Measurements from ENCODE around the gene SIM2.

SIM2 gene

DNA sequence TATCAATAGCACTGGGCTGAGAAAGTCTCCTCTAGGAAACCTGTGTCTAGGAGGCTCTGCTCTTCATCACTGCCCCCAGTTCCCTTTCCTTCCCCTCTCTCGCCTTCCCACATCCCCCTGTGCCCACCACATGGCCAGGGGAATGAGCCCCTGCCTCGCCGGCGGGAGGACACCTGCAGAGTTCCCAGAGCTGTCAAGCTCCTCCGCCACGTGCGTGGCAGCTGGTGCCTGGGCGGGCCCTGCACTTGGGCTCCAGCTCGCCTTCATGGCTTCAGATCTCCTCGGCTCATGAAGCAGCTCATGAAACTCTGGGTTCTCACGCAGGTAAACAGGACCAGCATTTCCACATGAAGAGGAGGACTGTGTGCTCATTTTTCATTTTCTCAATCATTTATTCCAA, 62.8 kb downstream of the SIM2 start:
- no peak for DNase-seq (ENCODE audit: low read depth in 3 of 3)

DNA sequence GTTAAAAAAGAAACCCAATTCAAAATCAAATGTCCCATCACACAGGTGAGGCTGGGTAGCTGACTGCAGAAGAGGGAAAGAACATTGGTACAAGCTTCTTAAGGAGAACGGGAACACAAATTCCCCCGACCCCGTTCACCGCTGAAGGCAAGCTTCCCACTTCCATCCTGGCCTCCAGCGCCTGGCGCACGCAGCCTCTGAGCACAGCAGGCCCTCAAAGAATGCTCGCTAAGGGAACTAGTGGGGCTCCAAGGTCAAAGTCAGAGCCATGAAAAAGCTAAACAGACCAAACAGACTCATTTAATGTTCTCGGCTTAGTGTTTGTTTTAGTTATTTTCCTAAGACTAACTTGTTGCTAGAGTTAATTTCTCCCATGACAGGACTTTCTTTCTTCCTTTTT, 63.7 kb downstream of the SIM2 start:
- no peak for DNase-seq (ENCODE audit: low read depth in 3 of 3)

DNA sequence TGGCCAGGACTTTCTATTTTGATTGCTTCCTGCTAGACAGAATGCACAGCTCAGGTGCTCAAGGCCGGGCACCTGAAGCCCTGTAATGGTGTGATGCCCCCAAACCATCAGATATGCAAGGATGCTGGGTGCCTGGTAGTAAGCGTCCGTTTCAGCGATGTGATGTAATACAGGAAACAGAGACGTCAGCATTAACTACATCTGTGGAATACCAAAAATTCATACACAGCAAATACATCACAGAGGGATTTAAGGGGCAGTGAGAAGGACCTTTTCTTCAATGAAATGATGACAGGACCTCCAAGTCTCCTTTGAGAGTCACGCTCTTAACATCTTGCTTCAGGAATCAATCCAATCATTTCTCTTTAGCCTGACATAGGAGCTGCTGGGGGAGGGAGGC, 64.4 kb downstream of the SIM2 start:
- no peak for DNase-seq (ENCODE audit: low read depth in 3 of 3)

DNA sequence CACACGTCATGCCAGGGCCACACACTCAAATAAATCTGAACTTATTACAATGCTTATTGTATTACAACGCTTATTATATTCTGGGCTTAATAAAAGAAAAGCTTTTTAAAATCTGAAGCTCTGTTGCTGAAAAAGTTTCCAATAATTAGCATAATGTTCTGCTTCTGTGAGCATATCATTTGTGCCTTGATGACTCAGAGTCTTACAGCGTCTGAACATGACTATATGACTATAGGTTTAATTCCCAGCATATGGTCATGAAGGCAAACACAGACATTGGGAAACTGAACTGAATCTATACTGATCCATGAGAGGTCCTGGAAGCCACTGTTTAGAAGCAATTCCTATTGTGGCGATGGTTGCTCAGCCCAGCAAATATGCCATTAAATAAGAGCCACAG, 66.3 kb downstream of the SIM2 start:
- DNase-seq (ENCODE audit: low read depth in 3 of 3) = no peak

DNA sequence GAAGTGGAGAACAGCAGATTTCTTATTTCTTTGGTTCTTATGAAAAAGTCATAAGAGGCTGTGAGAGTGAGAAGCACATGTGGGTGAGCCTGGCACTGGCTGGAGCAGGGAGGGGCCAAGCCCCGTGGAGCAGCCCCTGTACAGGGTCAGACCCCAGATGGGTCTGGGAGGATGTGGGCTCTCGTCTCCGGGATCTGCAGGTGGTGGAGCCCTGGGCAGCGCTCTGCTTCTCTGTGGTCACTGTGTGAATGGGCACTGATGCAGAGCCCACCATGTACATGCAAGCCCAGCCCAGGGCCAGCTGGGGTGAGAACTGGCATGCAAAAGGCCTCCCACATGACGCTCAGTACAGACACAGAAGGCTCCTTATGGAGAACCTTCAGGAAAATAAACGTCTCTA, 67.6 kb downstream of the SIM2 start:
- no peak for DNase-seq (ENCODE audit: low read depth in 3 of 3)

DNA sequence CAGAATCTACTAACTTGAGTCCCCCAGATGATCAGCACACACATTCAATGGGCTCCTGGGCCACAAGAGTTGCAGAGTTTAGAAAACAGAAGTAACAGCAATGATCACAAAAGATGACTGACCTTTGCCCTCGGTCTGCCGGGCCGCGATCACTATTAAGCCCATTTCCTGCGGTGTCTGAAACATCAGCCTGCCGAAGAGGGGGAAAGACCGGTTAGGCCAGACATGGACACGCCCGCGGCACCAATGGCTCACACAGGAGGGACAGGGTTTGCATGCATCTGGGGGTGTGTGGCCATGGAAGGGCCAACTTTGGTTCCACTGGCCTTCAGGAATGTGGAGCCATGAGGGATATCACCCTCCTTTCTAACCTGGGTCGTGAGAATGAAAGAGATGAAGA, 68.2 kb downstream of the SIM2 start:
- no peak for DNase-seq (ENCODE audit: low read depth in 3 of 3)

DNA sequence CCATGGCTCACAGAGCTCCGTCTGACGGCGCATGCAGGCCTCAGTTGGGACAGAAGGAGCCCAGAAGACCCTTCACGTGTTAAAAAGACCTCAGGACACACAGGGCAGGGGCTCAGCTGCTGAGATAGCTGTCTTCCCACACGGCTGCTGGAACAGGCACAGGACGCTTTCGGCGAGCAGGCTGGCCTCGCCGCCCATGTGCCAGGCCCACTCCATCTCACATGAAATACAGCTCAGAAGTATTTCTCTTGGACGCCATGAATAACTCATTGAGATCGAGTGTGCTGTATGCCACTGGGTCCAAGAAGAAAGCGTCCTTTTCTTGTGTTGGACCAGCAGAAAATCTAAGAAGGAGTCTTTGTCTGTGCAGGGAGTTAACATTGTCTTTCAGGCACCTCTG, 69.6 kb downstream of the SIM2 start:
- no peak for DNase-seq (ENCODE audit: low read depth in 3 of 3)

DNA sequence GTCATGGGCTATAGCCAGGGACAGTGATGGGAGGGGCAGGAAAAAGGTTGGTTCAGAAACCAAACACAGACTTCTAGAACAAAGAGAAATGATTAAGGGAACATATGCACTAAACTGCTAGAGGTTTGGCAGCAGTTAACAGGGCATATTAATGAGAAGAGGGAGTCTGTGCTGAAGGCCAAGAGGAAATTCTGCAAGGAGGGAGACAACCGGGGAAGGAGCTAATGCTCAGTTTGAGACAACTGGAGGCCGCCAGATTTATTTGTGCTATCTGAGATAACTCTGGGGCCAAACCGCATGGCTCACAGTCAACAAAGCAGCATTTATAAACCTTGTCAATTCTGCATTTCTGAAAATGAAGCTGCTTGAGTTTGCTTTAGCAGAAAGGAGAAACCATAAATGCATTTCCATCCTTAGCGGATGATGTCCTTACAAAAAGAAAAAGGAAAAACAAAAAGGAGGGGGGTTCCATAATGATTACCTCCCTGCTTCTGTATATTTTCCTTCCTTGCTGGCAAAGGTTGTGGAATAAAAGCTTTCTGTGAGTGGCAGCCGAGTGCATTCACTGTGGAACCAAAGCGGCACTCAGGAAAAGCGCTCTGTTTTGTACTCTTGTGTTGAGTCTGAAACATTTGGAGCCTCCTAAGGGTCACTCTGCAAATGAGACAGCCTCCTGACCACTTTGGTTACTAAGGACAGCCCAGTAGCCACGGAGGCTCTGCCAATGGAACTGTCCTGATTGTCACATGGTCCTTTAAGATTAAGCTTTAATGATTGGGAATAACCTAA, 70.3 kb downstream of the SIM2 start:
- DNase-seq (ENCODE audit: low read depth in 3 of 3) = no peak

DNA sequence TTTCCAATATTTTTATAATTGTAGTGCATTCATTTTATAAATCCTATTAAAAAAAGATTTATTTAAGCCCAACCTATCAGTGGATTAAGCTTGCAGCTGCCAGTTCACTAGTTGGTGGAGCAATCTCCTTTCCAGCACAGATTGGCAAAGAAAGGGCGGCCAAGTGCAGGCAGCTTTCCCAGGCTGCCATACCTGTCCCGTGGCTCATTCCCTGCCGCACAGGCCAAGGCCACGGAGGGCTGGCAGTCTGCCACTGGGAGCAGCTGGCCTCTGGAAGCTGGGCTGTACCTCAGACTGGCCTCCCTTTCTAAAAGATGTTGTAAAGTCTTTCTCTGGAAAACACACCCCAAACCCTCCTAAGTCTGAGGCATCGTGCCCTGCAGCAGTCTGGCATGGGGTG, 74.2 kb downstream of the SIM2 start:
- no peak for DNase-seq (ENCODE audit: low read depth in 3 of 3)

DNA sequence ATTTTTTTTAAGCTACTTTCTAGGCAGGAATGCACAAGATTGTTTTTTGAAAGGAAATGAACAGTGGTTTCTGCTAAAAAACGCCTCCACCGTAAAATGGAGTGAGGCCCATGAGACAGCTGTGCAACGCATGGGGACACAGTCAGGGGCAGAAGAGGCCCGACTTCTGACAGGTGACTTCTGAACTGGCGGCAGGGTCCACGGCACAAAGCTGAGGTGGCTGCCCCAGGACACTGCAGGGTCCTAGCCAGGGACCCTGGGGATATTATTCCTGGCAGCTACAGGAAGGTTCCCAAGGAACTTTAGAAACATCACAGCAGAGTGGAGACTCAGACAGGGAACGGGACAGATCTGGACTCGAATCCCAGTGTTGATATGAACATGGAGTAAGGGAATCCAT, 75.1 kb downstream of the SIM2 start:
- no peak for DNase-seq (ENCODE audit: low read depth in 3 of 3)

DNA sequence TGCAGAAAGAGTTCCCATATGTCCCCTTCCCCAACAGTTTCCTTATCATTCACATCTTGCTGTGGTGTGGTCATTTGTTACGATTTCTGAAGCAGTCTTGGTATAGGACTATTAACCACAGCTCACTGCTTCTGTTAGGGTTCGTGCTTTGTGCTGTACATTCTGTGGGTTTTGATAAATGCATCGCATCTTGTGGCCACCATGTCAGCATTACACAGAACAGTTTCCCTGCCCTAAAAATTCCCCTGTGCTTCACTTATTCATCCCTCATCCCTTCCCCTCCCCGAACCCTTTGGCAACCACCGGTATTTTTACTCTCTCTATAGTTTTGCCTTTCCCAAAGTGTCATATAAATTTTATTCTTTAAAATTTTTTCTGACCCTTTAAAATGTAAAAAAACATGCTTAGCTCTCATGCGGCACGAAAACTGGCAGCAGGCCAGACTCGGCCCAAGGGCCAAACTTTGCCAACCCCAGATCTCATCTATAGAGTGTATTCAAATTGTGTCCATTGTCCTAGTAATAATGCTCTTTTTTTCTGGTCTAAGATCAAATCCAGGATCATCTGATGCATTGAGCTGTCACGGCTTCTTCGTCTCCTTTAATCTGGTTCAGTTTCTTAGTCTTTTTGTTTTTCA, 78.2 kb downstream of the SIM2 start:
- DNase-seq (ENCODE audit: low read depth in 3 of 3) = no peak

DNA sequence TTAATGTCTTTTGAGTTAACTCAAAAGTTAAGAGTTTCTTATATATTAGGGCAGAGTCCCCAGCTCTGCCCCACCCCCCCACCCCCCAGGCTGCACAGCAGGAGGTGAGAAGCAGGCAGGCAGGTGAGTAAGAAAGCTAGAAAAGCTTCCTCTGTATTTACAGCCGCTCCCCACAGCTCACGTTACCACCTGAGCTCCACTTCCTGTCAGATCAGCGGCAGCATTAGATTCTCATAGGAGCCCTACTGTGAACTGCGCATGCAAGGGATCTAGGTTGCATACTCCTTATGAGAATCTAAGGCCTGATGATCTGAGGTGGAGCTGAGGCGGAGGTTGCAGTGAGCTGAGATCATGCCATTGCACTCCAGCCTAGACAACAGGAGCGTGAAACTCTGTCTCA, 81.9 kb downstream of the SIM2 start:
- DNase-seq (ENCODE audit: low read depth in 3 of 3) = no peak

DNA sequence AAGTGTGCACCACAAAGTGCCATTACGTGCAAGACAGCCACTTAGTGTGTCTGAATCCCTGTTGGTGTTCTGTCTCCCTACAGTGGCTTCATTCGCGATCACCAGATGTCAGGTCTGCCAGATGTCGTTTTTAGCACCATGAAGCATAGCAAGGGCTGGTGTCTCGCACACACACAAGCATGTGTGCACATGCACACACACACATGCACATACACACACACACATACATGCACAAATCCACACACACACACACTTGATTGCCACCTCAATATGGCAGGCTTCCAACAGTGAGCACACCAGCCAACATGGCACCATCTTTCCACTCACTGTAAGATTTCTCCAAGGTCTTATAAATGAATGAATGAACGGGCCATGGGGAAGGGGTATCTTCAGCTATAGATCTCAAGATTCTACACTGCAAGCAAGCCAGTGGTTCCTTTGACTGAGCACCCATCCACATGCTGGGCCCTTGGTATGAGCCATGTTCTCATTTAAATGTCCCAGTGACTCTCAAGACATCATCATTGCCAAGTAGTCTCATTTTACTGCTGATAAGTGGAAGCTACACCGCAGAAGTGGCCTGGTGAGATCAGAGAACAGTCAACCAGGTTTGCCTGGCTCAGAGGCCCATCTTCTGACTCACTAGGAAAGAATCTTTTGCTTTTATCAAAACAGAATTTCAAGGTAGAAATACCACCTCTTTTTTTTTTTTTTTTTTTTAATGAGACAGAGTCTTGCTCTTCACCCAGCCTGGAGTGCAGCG, 84.9 kb downstream of the SIM2 start:
- DNase-seq (ENCODE audit: low read depth in 3 of 3) = no peak

DNA sequence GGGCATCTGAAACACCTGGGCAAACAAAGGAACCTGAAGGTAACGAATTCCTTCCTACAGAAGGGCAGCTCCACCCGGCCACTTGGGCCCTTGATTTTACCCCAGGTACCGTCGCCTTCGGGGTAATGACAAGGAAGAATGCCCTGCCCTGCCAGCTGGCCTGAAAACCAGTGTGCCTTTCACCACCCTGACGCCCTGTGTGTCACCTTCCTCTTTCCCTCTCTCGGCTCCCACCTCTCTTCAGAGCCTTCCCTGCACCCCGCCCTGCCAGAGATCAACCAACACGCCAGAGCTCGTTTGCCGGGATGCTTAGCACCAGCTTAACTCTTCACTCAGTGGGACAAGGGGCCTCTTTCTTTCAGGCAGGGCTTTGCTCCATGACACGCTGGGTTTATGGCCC, 86.0 kb downstream of the SIM2 start:
- DNase-seq (ENCODE audit: low read depth in 3 of 3) = no peak

DNA sequence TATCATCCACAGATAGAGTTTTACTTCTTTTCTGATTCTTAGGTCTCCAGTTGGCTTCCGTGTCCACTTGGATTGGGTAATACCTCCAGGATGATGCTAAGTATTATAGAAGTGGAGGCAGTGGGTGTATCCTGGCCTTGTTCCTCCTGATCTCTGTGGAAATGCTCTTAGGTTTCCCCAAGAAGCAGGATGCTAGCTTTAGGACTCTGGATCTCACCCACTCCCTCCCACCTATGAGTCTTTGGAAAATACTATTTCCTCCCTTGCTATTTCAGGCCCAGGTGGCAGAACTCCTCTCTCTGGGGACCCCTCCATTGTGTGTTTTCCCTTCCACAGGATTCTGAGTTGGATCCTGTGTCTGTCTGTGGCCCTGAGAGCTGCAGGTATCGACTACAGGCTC, 86.7 kb downstream of the SIM2 start:
- DNase-seq (ENCODE audit: low read depth in 3 of 3) = no peak

DNA sequence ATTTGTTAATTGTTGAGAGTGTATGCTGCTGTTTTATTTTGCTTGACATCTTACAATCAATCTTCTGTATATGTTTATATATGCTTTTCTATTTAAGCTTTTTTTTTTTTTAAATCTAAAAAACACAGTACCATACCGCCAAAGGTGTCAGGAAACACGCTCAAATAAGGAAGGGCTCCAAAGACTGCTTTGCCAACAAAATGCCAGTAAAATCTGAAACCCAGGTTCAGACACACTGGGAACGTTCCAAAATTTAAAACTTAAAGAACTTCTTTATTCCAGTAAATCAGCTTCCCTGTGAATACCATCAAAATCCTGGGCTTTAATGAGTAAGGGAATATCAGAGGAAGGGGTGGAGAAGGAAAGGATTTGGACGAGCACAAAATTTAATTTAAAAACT, 87.3 kb downstream of the SIM2 start:
- DNase-seq (ENCODE audit: low read depth in 3 of 3) = no peak

DNA sequence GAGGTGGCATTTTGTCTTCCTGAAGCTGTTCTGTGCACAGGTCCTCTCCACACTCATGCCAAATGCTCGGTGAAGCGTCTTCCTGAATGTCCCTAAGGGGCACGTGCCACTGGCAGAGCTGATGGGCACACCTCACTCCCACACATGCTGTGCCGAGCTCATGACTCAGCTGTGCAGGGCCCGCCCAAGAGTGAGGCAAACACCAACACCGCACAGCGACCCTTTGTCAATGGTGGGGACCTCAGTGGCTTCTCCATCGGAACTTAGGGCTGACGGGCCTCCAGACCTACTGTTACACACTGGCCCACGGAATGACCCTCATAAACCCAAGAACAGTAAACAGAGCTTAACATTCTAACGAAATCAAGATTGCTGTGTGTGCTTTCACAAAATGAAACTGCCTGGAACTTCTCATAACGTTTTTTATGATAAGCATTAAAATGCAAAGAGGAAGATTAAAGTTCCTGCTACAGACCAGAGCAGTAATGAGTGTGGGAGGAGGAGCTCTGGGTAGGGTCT, 89.3 kb downstream of the SIM2 start:
- DNase-seq (ENCODE audit: low read depth in 3 of 3) = no peak

DNA sequence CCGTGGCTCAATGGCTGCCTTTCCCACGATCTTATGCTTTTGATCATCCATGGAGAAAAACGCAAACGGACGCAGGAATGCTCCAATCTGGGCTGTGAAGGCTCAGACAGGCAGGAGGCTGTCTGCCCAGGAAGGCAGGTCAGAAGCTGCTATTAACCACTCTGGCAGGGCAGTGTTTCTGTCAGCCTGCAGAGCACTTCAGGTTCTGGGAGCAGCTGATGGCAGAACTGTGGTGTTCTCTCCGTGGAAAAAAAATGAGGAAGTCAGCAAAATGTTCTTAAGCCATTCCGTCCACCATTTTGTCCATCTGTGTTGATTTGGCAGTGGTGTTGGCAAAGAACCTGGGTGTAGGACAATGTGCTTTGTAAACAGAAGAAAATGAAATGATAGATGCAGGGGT, 91.7 kb downstream of the SIM2 start:
- no peak for DNase-seq (ENCODE audit: low read depth in 3 of 3)

DNA sequence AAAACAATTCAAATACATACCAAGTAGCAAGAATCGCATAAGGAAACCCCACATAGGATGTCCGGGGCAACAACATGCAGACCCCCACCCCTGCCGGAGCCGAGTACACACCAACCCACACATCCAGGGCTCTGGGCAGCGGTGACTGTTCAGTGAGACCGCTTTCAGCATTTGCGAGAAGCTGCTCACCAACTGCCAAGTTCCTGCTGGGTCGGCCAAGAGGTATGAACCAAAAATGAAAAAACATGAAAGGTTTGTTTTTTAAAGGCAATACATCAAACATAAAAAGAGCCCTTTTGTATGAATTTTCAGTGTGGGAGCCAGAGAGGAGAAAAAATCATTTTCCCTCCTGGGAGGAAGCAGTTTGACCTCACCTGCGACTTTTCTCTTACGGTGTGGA, 92.3 kb downstream of the SIM2 start:
- DNase-seq (ENCODE audit: low read depth in 3 of 3) = no peak

DNA sequence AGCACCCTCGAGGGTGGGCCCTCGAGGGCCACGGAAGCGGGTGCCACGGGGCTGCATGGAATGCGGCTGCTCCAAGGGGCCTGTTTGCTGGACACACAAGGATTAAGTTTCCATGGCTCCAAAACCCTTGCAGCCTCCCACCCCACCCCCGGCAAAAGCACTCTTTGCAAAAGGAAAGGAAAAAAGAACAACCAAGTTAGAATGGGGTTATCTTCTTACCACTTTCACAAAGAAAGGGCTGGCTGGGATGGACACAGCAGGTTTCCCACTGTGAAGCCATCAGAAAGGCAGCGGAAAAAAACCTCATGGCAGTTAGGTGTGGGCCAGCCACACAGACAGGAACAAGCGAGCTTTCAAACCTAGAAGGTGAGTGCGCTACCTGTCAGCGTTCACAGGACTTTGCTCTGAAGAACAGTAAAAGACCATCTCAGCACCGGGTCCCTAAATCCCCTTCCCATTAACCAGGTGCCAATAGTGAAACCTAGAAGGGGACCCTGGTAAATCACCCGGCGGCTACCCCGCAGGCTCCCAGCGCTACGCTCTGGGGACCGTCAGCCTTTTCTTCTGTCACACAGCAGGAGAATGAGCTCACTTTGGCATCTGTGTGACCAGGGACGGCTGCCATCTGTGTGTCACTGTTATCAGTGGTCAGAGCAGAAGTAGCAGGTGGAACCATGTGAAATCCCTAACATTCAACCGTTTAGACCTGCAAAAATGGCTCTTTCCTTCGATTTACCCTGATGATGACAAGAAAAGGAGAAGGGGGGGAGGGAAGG, 93.0 kb downstream of the SIM2 start:
- no peak for DNase-seq (ENCODE audit: low read depth in 3 of 3)

DNA sequence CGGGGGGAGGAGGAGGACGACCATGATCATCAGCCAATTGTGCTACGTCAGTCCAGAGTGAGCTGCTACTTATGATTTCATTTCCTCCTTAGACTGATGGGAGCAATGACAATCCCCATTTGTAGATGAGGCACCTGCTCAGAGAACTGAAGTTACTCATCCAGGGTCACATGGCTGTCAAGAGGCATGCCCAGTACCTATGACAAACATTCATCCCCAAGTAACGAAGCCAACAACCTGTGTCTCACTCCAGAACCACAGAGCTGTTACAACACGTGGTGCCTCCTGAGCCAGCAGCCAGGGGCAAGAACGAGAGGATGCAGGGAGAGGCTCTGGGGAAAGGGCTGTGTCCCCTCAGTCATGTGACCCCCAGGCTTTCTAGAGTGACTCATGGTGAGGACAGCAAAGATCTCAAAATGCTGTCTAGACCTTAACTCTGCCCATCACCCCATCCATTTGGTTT, 93.6 kb downstream of the SIM2 start:
- DNase-seq (ENCODE audit: low read depth in 3 of 3) = no peak

DNA sequence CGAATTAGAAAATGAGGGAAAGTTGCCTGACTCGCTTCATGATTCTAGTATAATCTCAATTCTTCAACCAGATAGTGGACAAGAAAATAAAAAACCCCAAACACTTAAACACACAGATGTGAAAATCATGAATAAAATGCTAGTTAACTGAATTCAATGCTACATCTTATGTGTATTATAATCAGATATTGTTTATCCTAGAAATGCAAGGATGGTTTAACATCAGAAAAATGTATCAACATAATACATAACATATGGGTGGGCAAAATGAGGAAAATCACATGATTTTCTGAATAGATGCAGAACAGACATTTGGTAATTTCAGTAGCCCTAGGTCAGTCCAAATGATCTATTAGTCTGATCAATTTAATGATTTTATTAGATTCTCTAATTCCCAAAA, 97.2 kb downstream of the SIM2 start:
- no peak for DNase-seq (ENCODE audit: low read depth in 3 of 3)
